Right renal pelvis (tissue), 4 donors: Measurements from ENCODE around the gene HNRNPL. TPM values are rescaled to one million over a fixed set of nuclear protein-coding genes. Genes with fewer than 3 reads are reported as not detected.
"Not testable (repeated sequence)": the region's sequence is repeated elsewhere in the genome, so short reads cannot be mapped to it uniquely, and the experiment has no call there.

ENCODE experiments used
- DNase-seq, 4 donors: peaks; one replicate each; pipeline ENCODE4 v3.0.0-alpha.2; 2013; ENCODE audit warnings: low read depth in 4 of 4, low spot score in 3 of 4, missing footprints in 1 of 4
- polyA plus RNA-seq, 4 donors: library from polyadenylated mRNA; unstranded; fragments of 120-200 nt; gene quantifications; one replicate each; pipeline ENCODE4 v1.2.1, GENCODE V29; 2013; ENCODE audit not compliant: insufficient read length in 4 of 4

The HNRNPL gene
- polyA plus RNA-seq, 4 donors, result 471 to 524 (median 503) TPM

- no peak for DNase-seq
Observed at GRCh38 chr19:38834104-38834490, 15.7 kb downstream of the HNRNPL start.

GRCh38 chr19:38833092-38833425, 16.7 kb downstream of the HNRNPL start:
- no peak for DNase-seq

GRCh38 chr19:38831142-38831605, 18.6 kb downstream of the HNRNPL start:
- peak in 2 of 4 donors; percentile 38 to 47 for DNase-seq

GRCh38 chr19:38830039-38830733, 19.6 kb downstream of the HNRNPL start:
- no peak for DNase-seq

GRCh38 chr19:38829203-38829602, 20.6 kb downstream of the HNRNPL start:
- not testable (repeated sequence) for DNase-seq

GRCh38 chr19:38826856-38827551, 22.8 kb downstream of the HNRNPL start:
- DNase-seq, result no peak

GRCh38 chr19:38825936-38826335, 23.9 kb downstream of the HNRNPL start:
- not testable (repeated sequence) for DNase-seq

GRCh38 chr19:38821230-38821825, 28.5 kb downstream of the HNRNPL start:
- not testable (repeated sequence) for DNase-seq

- peak in 1 of 4 donors; percentile 24 for DNase-seq
Observed at GRCh38 chr19:38819231-38819920, 30.4 kb downstream of the HNRNPL start.

- no peak for DNase-seq
Observed at GRCh38 chr19:38817081-38817480, 32.7 kb downstream of the HNRNPL start.

GRCh38 chr19:38816131-38816750, 33.5 kb downstream of the HNRNPL start:
- no peak for DNase-seq

GRCh38 chr19:38815059-38816001, 34.5 kb downstream of the HNRNPL start:
- no peak for DNase-seq

- not testable (repeated sequence) for DNase-seq
Observed at GRCh38 chr19:38813932-38814331, 35.9 kb downstream of the HNRNPL start.

GRCh38 chr19:38813323-38813722, 36.5 kb downstream of the HNRNPL start:
- DNase-seq, result no peak

- no peak for DNase-seq
Observed at GRCh38 chr19:38812841-38813320, 36.9 kb downstream of the HNRNPL start, which contains the start of gene LGALS4. Gene LGALS4 (minus strand): TSS chr19:38812945. CDS start chr19:38812886, 59 bp downstream.

GRCh38 chr19:38812009-38812840, 37.6 kb downstream of the HNRNPL start:
- no peak for DNase-seq

- DNase-seq, result no peak
Observed at GRCh38 chr19:38809592-38810252, 40.1 kb downstream of the HNRNPL start.

- DNase-seq, result no peak
Observed at GRCh38 chr19:38808741-38809140, 41.0 kb downstream of the HNRNPL start.
